Ovary (tissue), 3 donors: ENCODE measurements around the gene B4GALT3.

Experiments
- EP300 ChIP-seq: sonication (generic); formaldehyde crosslinking; IDR thresholded peaks from one replicate; pipeline ENCODE4 v1.6.1; 2017; ENCODE audit warnings: antibody characterized with exemption
- POLR2A ChIP-seq: fragments of 450-650 bp; IDR thresholded peaks from one replicate; pipeline ENCODE4 v1.6.1; 2017; ENCODE audit warnings: antibody characterized with exemption, mild to moderate bottlenecking, moderate library complexity
- TF ChIP-seq, protein P1 (sequence below), 3 donors: fragments of 450-650 bp in 2 of 3; fragments of 200-600 bp in 1 of 3; IDR thresholded peaks; one replicate each; pipeline versions ENCODE4 v1.5.1 to v1.8.0; 2016 to 2022; ENCODE audit warnings: antibody characterized with exemption in 3 of 3, mild to moderate bottlenecking in 1 of 3
- donor health status: DM: no; HTN: no; CAD: no.

DNA sequence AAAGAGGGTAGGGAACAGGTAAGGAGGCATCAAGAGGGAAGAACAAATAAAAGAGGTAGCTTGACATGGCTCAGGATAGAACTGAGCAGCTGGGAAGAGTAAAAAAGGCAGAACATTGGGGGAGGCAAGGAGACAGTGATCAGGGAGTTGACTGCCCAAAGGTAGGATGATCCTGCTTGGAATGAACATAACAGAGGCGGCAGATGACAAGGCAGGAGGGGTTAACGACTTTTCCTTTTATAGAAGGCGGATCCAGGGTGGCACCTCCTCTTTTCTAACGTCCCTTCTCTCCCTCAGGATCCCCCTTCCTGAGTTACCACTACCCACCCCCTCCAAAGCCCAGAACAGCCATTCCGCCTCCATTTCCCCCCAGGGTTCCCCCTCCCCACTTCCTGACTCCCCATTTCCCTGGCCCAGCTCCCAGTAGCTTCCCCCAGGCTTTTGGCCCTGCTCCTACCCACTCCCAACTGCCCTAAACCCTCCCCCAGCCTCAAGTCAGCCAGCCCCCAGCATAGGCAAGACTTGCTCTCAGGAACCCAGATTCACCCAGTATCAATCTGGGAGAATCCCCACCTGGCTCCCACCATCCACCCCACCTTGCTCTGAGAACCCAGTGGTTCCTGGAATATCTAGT is 22.3 kb upstream of the B4GALT3 start:
- TF ChIP-seq POLR2A (no peak), EP300 (no peak)
- TF ChIP-seq, protein P1, sequence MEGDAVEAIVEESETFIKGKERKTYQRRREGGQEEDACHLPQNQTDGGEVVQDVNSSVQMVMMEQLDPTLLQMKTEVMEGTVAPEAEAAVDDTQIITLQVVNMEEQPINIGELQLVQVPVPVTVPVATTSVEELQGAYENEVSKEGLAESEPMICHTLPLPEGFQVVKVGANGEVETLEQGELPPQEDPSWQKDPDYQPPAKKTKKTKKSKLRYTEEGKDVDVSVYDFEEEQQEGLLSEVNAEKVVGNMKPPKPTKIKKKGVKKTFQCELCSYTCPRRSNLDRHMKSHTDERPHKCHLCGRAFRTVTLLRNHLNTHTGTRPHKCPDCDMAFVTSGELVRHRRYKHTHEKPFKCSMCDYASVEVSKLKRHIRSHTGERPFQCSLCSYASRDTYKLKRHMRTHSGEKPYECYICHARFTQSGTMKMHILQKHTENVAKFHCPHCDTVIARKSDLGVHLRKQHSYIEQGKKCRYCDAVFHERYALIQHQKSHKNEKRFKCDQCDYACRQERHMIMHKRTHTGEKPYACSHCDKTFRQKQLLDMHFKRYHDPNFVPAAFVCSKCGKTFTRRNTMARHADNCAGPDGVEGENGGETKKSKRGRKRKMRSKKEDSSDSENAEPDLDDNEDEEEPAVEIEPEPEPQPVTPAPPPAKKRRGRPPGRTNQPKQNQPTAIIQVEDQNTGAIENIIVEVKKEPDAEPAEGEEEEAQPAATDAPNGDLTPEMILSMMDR (IDR thresholded peaks at IDR 0.05), result no peak
